ENCODE results near the gene KIAA0753.

Gene KIAA0753

DNA sequence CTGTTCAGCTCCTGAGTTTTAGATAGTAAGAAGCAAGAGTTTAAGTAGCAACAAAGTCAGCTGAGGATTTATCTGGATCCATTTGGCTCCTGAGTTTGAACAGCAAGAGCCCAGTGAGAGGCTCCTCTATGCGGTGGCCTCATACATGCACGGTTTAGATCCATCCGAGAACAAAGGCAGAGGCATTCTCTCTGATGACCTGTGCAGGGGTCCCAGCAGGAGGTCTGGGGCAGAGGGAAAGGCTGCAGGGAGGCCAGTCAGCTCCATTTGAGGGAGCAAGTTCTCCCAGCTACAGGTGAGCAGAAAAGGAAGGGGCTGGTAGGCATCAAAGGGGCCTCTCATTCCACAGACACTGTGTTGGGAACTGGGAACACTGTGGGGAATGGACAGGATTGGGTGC, 100.6 kb downstream of the KIAA0753 start:
- 87% methylated on average over 3 of the region's 3 CpGs for WGBS (ENCODE audit: insufficient coverage)
- Histone ChIP-seq H3K36me3 (ENCODE audit: control insufficient read depth in 4 of 4, insufficient read depth in 4 of 4, low read length in 3 of 4) (no peaks in the 10 kb centered on the region), H3K27me3 (replicated peaks in 2 of 5; ENCODE audit: control insufficient read depth in 4 of 5, insufficient read depth in 5 of 5, low read length in 4 of 5) (peaks cover 0 to 2% (median 0%) of the 10 kb centered on the region in 5 experiments), H3K4me1 (ENCODE audit: control extremely low read depth in 1 of 4, control insufficient read depth in 4 of 4, insufficient read depth in 4 of 4, low read length in 3 of 4) (no peaks in the 10 kb centered on the region), H3K27ac (ENCODE audit: insufficient read depth in 1 of 2, low read depth in 1 of 2, low read length in 2 of 2, poor library complexity in 1 of 2, severe bottlenecking in 2 of 2) (no peak overlapping the region), H3K4me3 (ENCODE audit: control insufficient read depth in 1 of 7, extremely low read depth in 1 of 7, insufficient read depth in 4 of 7, low read depth in 2 of 7, low read length in 6 of 7) (no peak overlapping the region), H3K9me3 (ENCODE audit: control extremely low read depth in 1 of 5, control insufficient read depth in 4 of 5, insufficient read depth in 2 of 5, low read depth in 1 of 5, low read length in 4 of 5) (peaks cover 0 to 13% (median 0%) of the 10 kb centered on the region in 5 experiments)
- ChIA-PET CTCF (interaction anchor here (1.2 kb wide), 1 partner anchor 9 kb away, joined by 3 read pairs; no protein-coding TSS in a partner anchor), POLR2A (interaction anchor here (0.6 kb wide), 1 partner anchor 15 kb away, joined by 3 read pairs; no protein-coding TSS in a partner anchor)
- no peak for DNase-seq

DNA sequence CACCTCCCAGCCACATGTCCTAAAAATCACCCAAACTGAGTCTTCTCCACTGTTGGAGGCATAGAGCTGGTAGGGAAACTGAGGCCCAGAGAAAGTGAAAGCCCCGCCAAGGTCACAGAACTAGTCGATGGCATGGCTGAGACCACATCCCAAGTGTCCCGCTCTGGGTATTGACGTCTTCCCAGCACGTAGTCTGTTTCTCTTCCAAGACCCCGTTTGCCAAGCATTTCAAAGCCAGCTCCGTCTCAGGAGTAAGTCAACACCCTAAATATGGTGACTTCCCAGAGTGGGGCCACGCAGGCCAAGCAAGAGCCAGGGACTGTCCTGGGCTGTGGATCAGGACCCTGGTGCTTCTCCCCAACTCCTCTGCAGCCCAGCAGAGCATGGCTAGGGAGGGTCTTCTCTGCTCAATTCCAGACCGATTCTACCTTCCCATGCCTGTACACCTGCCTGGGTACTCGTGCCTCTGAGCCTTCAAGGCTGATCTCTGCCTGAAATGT, 103.9 kb downstream of the KIAA0753 start:
- DNase-seq = no peak
- peaks cover 0 to 13% (median 0%) of the 10 kb centered on the region in 5 experiments for H3K9me3 ChIP-seq (ENCODE audit: control extremely low read depth in 1 of 5, control insufficient read depth in 4 of 5, insufficient read depth in 2 of 5, low read depth in 1 of 5, low read length in 4 of 5)
- H3K27ac ChIP-seq (ENCODE audit: insufficient read depth in 1 of 2, low read depth in 1 of 2, low read length in 2 of 2, poor library complexity in 1 of 2, severe bottlenecking in 2 of 2) = no peak overlapping the region
- H3K4me3 ChIP-seq (ENCODE audit: control insufficient read depth in 1 of 7, extremely low read depth in 1 of 7, insufficient read depth in 4 of 7, low read depth in 2 of 7, low read length in 6 of 7) = no peak overlapping the region
- H3K4me1 ChIP-seq (ENCODE audit: control extremely low read depth in 1 of 4, control insufficient read depth in 4 of 4, insufficient read depth in 4 of 4, low read length in 3 of 4) = no peaks in the 10 kb centered on the region
- ChIA-PET POLR2A (no interaction called here), CTCF (no interaction called here)
- H3K36me3 ChIP-seq (ENCODE audit: control insufficient read depth in 4 of 4, insufficient read depth in 4 of 4, low read length in 3 of 4) = no peaks in the 10 kb centered on the region
- WGBS (ENCODE audit: insufficient coverage) = 96% methylated on average over 10 of the region's 10 CpGs
- peaks cover 0 to 2% (median 0%) of the 10 kb centered on the region in 5 experiments for H3K27me3 ChIP-seq (replicated peaks in 2 of 5; ENCODE audit: control insufficient read depth in 4 of 5, insufficient read depth in 5 of 5, low read length in 4 of 5)

DNA sequence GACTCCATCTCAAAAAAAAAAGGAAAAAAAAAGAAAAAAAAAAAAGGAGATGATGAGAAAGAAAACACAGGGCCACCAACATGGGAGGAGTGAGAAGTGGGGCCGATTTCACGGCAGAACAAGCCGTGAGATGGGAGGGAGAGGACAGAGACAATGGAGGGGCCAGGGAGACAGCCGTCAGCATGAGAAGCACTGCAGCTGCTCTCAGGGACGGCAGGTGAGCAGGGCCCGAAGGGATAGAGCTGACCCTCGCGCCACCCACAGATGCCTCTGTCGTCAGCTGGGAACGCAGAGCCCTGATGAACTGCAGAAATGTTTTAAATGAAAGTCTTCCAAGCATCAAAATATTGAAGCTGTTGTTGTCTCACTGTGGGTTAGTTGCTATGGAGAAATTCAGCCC, 104.5 kb downstream of the KIAA0753 start:
- ChIA-PET CTCF (no interaction called here), POLR2A (no interaction called here)
- H3K4me1 ChIP-seq (ENCODE audit: control extremely low read depth in 1 of 4, control insufficient read depth in 4 of 4, insufficient read depth in 4 of 4, low read length in 3 of 4) = no peaks in the 10 kb centered on the region
- no peak overlapping the region for H3K27ac ChIP-seq (ENCODE audit: insufficient read depth in 1 of 2, low read depth in 1 of 2, low read length in 2 of 2, poor library complexity in 1 of 2, severe bottlenecking in 2 of 2)
- H3K4me3 ChIP-seq (ENCODE audit: control insufficient read depth in 1 of 7, extremely low read depth in 1 of 7, insufficient read depth in 4 of 7, low read depth in 2 of 7, low read length in 6 of 7) = no peak overlapping the region
- H3K36me3 ChIP-seq (ENCODE audit: control insufficient read depth in 4 of 4, insufficient read depth in 4 of 4, low read length in 3 of 4) = no peaks in the 10 kb centered on the region
- H3K9me3 ChIP-seq (ENCODE audit: control extremely low read depth in 1 of 5, control insufficient read depth in 4 of 5, insufficient read depth in 2 of 5, low read depth in 1 of 5, low read length in 4 of 5) = peaks cover 0 to 13% (median 0%) of the 10 kb centered on the region in 5 experiments
- H3K27me3 ChIP-seq (replicated peaks in 2 of 5; ENCODE audit: control insufficient read depth in 4 of 5, insufficient read depth in 5 of 5, low read length in 4 of 5) = peaks cover 0 to 2% (median 0%) of the 10 kb centered on the region in 5 experiments
- DNase-seq = no peak
- WGBS (ENCODE audit: insufficient coverage) = 95% methylated on average over 10 of the region's 10 CpGs

DNA sequence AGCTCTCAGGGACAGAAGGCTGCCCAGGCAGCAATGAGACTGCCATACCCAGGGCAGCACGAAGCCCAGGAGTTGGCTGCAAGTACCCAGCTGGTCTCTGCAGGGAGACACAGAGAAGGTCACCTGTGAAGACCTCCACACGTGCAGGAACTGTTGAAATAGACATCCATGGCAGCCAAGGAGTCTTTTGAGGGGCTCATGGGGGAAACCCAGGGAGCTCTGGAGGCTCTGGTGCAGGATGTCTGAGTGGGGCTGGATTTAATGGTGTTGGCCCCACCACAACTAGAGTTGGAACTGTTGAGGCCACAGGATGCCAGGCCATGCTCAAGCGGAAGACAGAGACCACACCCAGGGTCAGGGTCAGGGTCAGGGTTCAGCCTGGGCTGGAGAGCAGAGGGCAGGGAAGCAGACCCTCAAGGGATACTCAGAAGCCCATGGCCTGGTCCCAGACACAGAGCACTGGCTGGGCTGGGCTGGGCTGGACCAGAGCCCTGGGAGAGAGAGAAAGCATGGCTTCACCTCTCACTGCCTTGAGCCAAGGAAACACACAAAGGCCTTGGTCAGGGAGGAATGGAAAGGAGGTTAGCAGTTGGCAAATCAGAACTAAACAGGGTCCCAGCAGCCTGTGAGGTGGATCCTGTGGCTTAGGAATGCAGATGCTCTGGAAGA, 105.5 kb downstream of the KIAA0753 start:
- Histone ChIP-seq H3K4me1 (ENCODE audit: control extremely low read depth in 1 of 4, control insufficient read depth in 4 of 4, insufficient read depth in 4 of 4, low read length in 3 of 4) (no peaks in the 10 kb centered on the region), H3K27ac (ENCODE audit: insufficient read depth in 1 of 2, low read depth in 1 of 2, low read length in 2 of 2, poor library complexity in 1 of 2, severe bottlenecking in 2 of 2) (no peak overlapping the region), H3K4me3 (ENCODE audit: control insufficient read depth in 1 of 7, extremely low read depth in 1 of 7, insufficient read depth in 4 of 7, low read depth in 2 of 7, low read length in 6 of 7) (no peak overlapping the region), H3K36me3 (ENCODE audit: control insufficient read depth in 4 of 4, insufficient read depth in 4 of 4, low read length in 3 of 4) (no peaks in the 10 kb centered on the region), H3K9me3 (ENCODE audit: control extremely low read depth in 1 of 5, control insufficient read depth in 4 of 5, insufficient read depth in 2 of 5, low read depth in 1 of 5, low read length in 4 of 5) (peaks cover 0 to 11% (median 0%) of the 10 kb centered on the region in 5 experiments), H3K27me3 (replicated peaks in 2 of 5; ENCODE audit: control insufficient read depth in 4 of 5, insufficient read depth in 5 of 5, low read length in 4 of 5) (peaks cover 0 to 2% (median 0%) of the 10 kb centered on the region in 5 experiments)
- 90% methylated on average over 3 of the region's 3 CpGs for WGBS (ENCODE audit: insufficient coverage)
- DNase-seq = no peak
- CTCF ChIA-PET = no interaction called here
- POLR2A ChIA-PET = no interaction called here

DNA sequence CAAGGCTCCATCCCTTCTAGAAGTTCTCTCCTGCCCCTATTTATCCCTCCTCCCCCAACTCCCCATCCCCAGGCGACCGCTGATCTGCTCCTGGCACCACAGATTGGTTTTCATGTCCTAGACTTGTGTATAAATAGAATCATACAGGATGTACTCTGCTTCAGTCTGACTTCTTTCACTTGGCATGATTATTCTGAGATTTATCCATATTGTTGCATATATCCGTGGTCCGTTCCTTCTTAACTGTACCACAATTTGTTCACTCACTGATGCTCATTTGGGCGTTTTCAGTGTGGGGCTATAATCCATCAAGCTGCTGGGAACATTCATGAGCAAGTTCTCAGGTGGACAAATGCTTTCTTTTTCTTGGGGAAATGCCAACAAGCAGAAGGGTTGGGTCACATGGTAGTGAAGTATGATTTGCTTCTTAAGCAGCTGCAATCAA, 108.0 kb downstream of the KIAA0753 start:
- no peaks in the 10 kb centered on the region for H3K4me1 ChIP-seq (ENCODE audit: control extremely low read depth in 1 of 4, control insufficient read depth in 4 of 4, insufficient read depth in 4 of 4, low read length in 3 of 4)
- ChIA-PET CTCF (interaction anchor here (0.7 kb wide), 1 partner anchor 59 kb away, joined by 3 read pairs; no protein-coding TSS in a partner anchor), POLR2A (no interaction called here)
- no peaks in the 10 kb centered on the region for H3K36me3 ChIP-seq (ENCODE audit: control insufficient read depth in 4 of 4, insufficient read depth in 4 of 4, low read length in 3 of 4)
- H3K27ac ChIP-seq (ENCODE audit: insufficient read depth in 1 of 2, low read depth in 1 of 2, low read length in 2 of 2, poor library complexity in 1 of 2, severe bottlenecking in 2 of 2) = no peak overlapping the region
- H3K9me3 ChIP-seq (ENCODE audit: control extremely low read depth in 1 of 5, control insufficient read depth in 4 of 5, insufficient read depth in 2 of 5, low read depth in 1 of 5, low read length in 4 of 5) = no peaks in the 10 kb centered on the region
- 69% methylated on average over 3 of the region's 5 CpGs for WGBS (ENCODE audit: insufficient coverage)
- no peaks in the 10 kb centered on the region for H3K27me3 ChIP-seq (replicated peaks in 2 of 5; ENCODE audit: control insufficient read depth in 4 of 5, insufficient read depth in 5 of 5, low read length in 4 of 5)
- H3K4me3 ChIP-seq (ENCODE audit: control insufficient read depth in 1 of 7, extremely low read depth in 1 of 7, insufficient read depth in 4 of 7, low read depth in 2 of 7, low read length in 6 of 7) = no peak overlapping the region
- DNase-seq = no peak

DNA sequence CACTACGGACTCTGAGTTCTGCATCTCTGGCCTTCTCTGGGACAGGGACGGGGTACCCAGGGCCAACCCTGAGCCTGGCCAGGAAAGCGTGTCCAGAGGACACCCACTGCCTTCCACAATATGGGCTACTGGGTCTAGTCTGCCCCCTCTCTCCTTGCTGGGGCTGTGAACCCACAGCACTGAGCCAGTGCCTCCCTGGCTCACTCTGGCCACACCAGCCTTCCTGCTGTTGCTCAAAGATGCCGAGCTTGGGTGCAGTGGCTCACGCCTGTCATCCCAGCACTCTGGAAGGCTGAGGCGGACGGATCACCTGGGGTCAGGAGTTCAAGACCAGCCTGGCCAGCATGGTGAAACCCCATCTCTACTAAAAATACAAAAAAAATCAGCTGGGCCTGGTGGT, 108.9 kb downstream of the KIAA0753 start:
- Histone ChIP-seq H3K4me1 (ENCODE audit: control extremely low read depth in 1 of 4, control insufficient read depth in 4 of 4, insufficient read depth in 4 of 4, low read length in 3 of 4) (no peaks in the 10 kb centered on the region), H3K4me3 (ENCODE audit: control insufficient read depth in 1 of 7, extremely low read depth in 1 of 7, insufficient read depth in 4 of 7, low read depth in 2 of 7, low read length in 6 of 7) (no peak overlapping the region), H3K9me3 (ENCODE audit: control extremely low read depth in 1 of 5, control insufficient read depth in 4 of 5, insufficient read depth in 2 of 5, low read depth in 1 of 5, low read length in 4 of 5) (no peaks in the 10 kb centered on the region), H3K36me3 (ENCODE audit: control insufficient read depth in 4 of 4, insufficient read depth in 4 of 4, low read length in 3 of 4) (no peaks in the 10 kb centered on the region), H3K27me3 (replicated peaks in 2 of 5; ENCODE audit: control insufficient read depth in 4 of 5, insufficient read depth in 5 of 5, low read length in 4 of 5) (no peaks in the 10 kb centered on the region), H3K27ac (ENCODE audit: insufficient read depth in 1 of 2, low read depth in 1 of 2, low read length in 2 of 2, poor library complexity in 1 of 2, severe bottlenecking in 2 of 2) (no peak overlapping the region)
- ChIA-PET POLR2A (no interaction called here), CTCF (no interaction called here)
- DNase-seq = no peak
- 97% methylated on average over 6 of the region's 7 CpGs for WGBS (ENCODE audit: insufficient coverage)

DNA sequence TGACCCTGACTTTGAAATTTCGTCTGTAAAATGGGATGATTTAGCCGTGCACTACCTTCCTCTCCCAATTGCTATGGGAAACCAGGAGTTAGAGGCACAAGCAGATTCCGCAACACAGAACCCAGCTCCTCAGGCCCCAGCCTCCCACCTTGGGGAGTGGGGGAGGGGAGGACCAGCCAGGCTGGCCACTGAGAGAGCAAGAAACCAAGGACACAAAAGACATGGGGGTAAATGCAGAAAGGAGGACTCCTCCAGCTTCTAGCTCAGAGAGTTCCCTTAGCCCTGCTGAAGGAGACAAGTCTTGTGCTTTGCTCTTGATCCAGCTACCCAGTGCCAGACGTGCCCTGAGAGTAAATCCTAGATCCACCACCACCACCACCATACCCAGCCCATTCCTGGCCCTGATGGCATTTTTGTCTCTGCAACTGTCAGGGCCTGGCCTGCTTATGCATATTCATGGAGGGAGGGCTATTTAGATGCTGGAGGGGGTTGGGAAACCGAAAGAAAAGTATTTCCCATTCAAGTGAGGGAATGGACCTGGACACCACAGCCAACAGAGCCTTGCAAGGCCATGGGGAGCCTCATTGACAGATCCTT, 110.1 kb downstream of the KIAA0753 start:
- no peaks in the 10 kb centered on the region for H3K27me3 ChIP-seq (replicated peaks in 2 of 5; ENCODE audit: control insufficient read depth in 4 of 5, insufficient read depth in 5 of 5, low read length in 4 of 5)
- no peak overlapping the region for H3K4me3 ChIP-seq (ENCODE audit: control insufficient read depth in 1 of 7, extremely low read depth in 1 of 7, insufficient read depth in 4 of 7, low read depth in 2 of 7, low read length in 6 of 7)
- H3K36me3 ChIP-seq (ENCODE audit: control insufficient read depth in 4 of 4, insufficient read depth in 4 of 4, low read length in 3 of 4) = no peaks in the 10 kb centered on the region
- no peaks in the 10 kb centered on the region for H3K9me3 ChIP-seq (ENCODE audit: control extremely low read depth in 1 of 5, control insufficient read depth in 4 of 5, insufficient read depth in 2 of 5, low read depth in 1 of 5, low read length in 4 of 5)
- WGBS (ENCODE audit: insufficient coverage) = 100% methylated on average over 4 of the region's 5 CpGs
- DNase-seq = no peak
- H3K4me1 ChIP-seq (ENCODE audit: control extremely low read depth in 1 of 4, control insufficient read depth in 4 of 4, insufficient read depth in 4 of 4, low read length in 3 of 4) = no peaks in the 10 kb centered on the region
- H3K27ac ChIP-seq (ENCODE audit: insufficient read depth in 1 of 2, low read depth in 1 of 2, low read length in 2 of 2, poor library complexity in 1 of 2, severe bottlenecking in 2 of 2) = no peak overlapping the region
- POLR2A ChIA-PET = no interaction called here
- CTCF ChIA-PET = no interaction called here

Measured in common myeloid progenitor, CD34-positive (primary cell).